ENCODE measurements around the gene ZBTB20. TPM values are rescaled to one million over a fixed set of nuclear protein-coding genes. Genes with fewer than 3 reads are reported as not detected.

The ZBTB20 gene
- polyA plus RNA-seq, 3 donors = 1.3 to 3.2 (median 2.0) TPM

DNA sequence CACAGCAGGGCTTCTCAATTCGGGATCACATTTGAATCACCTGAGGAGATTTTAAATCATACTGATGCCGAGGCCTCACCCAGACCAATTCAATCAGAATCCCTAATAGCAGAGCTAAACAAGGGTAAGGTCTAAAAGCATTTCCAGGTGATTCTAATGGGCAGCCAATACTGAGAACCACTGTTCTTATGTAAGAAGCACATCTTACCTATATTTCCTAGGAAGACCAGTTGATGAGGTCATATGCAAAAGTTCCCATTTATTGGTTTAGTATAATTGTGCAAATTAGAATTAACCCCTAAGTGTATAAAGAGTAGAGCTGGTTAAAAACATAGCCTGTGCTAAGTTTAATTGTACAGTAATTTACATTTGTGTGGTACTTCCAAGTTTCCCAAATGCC lies 851.1 kb downstream of the ZBTB20 start:
- H3K27me3 ChIP-seq (ENCODE audit: control insufficient read depth in 2 of 2, insufficient read depth in 2 of 2, low read length in 2 of 2) = no peaks in the 10 kb centered on the region
- H3K79me2 ChIP-seq (ENCODE audit: insufficient read depth, low read length) = no peaks in the 10 kb centered on the region
- no peaks in the 10 kb centered on the region for H3K36me3 ChIP-seq (replicated peaks in 1 of 2; ENCODE audit: control insufficient read depth in 1 of 2, insufficient read depth in 2 of 2, low read length in 2 of 2)
- no CpG with 5 or more reads among the region's 2 CpGs for WGBS (ENCODE audit: insufficient coverage)
- no peak overlapping the region for H2AFZ ChIP-seq (ENCODE audit: insufficient read depth, low read depth, low read length, poor library complexity, severe bottlenecking)
- intact Hi-C loops (cut with micrococcal nuclease) = no loop called here
- H3K9ac ChIP-seq (ENCODE audit: insufficient read depth, low read length, poor library complexity, severe bottlenecking) = no peak overlapping the region
- no peak overlapping the region for H3K27ac ChIP-seq (ENCODE audit: low read depth in 1 of 2, low read length in 2 of 2)
- H3K4me3 Mint-ChIP-seq = no peak overlapping the region
- peak overlapping the region in 1 of 7 donors; percentile 50 for H3K27ac Mint-ChIP-seq
- no peak overlapping the region for H3K4me3 ChIP-seq (replicated peaks in 1 of 3; ENCODE audit: low read depth in 2 of 3, low read length in 3 of 3)
- no peaks in the 10 kb centered on the region for H3K9me3 ChIP-seq (replicated peaks in 1 of 2; ENCODE audit: control insufficient read depth in 1 of 2, insufficient read depth in 1 of 2, low read length in 2 of 2)
- no peaks in the 10 kb centered on the region for H3K36me3 Mint-ChIP-seq
- H3K4me1 Mint-ChIP-seq = peaks cover 15% of the 10 kb centered on the region
- no peaks in the 10 kb centered on the region for H4K20me1 ChIP-seq (ENCODE audit: insufficient read depth, low read length)
- no peak for DNase-seq
- TF ChIP-seq CTCF (IDR thresholded peaks at IDR 0.05) = no peak
- no peak overlapping the region for H3K4me2 ChIP-seq (replicated peaks; ENCODE audit: extremely low read depth, low read length, poor library complexity, severe bottlenecking)
- peaks cover 0 to under 1% (median 0%) of the 10 kb centered on the region in 7 donors for H3K9me3 Mint-ChIP-seq
- H3K4me1 ChIP-seq (ENCODE audit: control insufficient read depth in 1 of 2, insufficient read depth in 2 of 2, low read length in 2 of 2) = peaks cover 10 to 11% of the 10 kb centered on the region in 2 donors
- peaks cover 2 to 8% (median 2%) of the 10 kb centered on the region in 3 donors for H3K27me3 Mint-ChIP-seq (ENCODE audit: low read depth in 3 of 3)

GRCh38 chr3:114294940-114295480 lies 852.1 kb downstream of the ZBTB20 start:
- H3K9ac ChIP-seq (ENCODE audit: insufficient read depth, low read length, poor library complexity, severe bottlenecking) = no peak overlapping the region
- no peak overlapping the region for H3K4me2 ChIP-seq (replicated peaks; ENCODE audit: extremely low read depth, low read length, poor library complexity, severe bottlenecking)
- H3K4me3 ChIP-seq (replicated peaks in 1 of 3; ENCODE audit: low read depth in 2 of 3, low read length in 3 of 3) = no peak overlapping the region
- H3K27me3 ChIP-seq (ENCODE audit: control insufficient read depth in 2 of 2, insufficient read depth in 2 of 2, low read length in 2 of 2) = no peaks in the 10 kb centered on the region
- WGBS (ENCODE audit: insufficient coverage) = 95% methylated on average over 6 of the region's 6 CpGs
- no peaks in the 10 kb centered on the region for H3K36me3 Mint-ChIP-seq
- peak overlapping the region in 3 of 7 donors; percentile 10 to 59 (median 33) for H3K27ac Mint-ChIP-seq
- H4K20me1 ChIP-seq (ENCODE audit: insufficient read depth, low read length) = no peaks in the 10 kb centered on the region
- intact Hi-C loops (cut with micrococcal nuclease) = no loop called here
- no peaks in the 10 kb centered on the region for H3K36me3 ChIP-seq (replicated peaks in 1 of 2; ENCODE audit: control insufficient read depth in 1 of 2, insufficient read depth in 2 of 2, low read length in 2 of 2)
- H3K4me1 Mint-ChIP-seq = peaks cover 14% of the 10 kb centered on the region
- H3K4me1 ChIP-seq (ENCODE audit: control insufficient read depth in 1 of 2, insufficient read depth in 2 of 2, low read length in 2 of 2) = peaks cover 10 to 11% of the 10 kb centered on the region in 2 donors
- H3K79me2 ChIP-seq (ENCODE audit: insufficient read depth, low read length) = no peaks in the 10 kb centered on the region
- DNase-seq = no peak
- TF ChIP-seq CTCF (IDR thresholded peaks at IDR 0.05) = no peak
- no peaks in the 10 kb centered on the region for H3K9me3 Mint-ChIP-seq
- H2AFZ ChIP-seq (ENCODE audit: insufficient read depth, low read depth, low read length, poor library complexity, severe bottlenecking) = no peak overlapping the region
- no peak overlapping the region for H3K4me3 Mint-ChIP-seq
- H3K27me3 Mint-ChIP-seq (ENCODE audit: low read depth in 3 of 3) = peaks cover 2 to 6% (median 2%) of the 10 kb centered on the region in 3 donors
- H3K27ac ChIP-seq (ENCODE audit: low read depth in 1 of 2, low read length in 2 of 2) = no peak overlapping the region
- no peaks in the 10 kb centered on the region for H3K9me3 ChIP-seq (replicated peaks in 1 of 2; ENCODE audit: control insufficient read depth in 1 of 2, insufficient read depth in 1 of 2, low read length in 2 of 2)

Data from CD14-positive monocyte (primary cell).